Effector CD8-positive, alpha-beta T cell (primary cell): Measurements from ENCODE around the gene SPRTN.

Experiments used
- DNase-seq: peaks from one replicate; lab custom pipeline; 2025; lab: John Stamatoyannopoulos, UW

The SPRTN gene

GRCh38 chr1:231376875-231377549, 38.9 kb downstream of the SPRTN start:
- DNase-seq = no peak

DNA sequence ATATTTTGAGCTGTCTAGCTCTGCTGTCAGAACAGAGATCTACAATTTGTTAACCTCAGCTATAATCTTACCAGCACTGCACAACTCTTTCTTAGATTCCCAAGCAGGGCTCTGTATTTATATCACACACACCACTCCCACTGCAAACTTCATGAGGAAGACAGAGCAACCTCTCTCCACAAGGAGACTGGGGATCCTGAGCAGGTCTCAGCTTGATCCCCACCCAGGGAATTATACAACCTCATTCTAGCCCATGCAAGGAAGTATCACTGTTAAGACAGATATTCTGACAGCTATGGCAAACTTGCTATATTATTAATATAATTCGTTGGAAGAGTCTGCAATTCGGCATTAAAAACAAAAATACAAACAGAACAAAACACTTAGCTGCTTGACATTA, 43.6 kb downstream of the SPRTN start:
- DNase-seq = no peak

DNA sequence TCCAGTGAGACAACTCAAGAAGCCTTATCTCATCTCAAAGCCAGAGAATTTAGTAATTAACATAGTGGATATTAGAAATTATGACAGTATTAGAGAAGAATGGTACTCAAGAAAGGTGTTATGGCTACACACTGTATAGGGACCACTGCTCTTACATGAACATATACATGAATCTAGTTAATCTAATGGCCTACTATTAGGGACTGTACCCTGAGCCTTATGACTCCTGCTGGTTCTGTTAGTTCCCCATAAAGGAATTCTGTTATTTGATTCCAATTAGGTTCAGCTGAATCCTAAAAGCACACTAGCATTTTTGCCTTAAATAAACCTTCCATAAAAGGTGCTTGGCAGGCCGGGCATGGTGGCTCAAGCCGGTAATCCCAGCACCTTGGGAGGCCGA, 44.3 kb downstream of the SPRTN start:
- DNase-seq = no peak

DNA sequence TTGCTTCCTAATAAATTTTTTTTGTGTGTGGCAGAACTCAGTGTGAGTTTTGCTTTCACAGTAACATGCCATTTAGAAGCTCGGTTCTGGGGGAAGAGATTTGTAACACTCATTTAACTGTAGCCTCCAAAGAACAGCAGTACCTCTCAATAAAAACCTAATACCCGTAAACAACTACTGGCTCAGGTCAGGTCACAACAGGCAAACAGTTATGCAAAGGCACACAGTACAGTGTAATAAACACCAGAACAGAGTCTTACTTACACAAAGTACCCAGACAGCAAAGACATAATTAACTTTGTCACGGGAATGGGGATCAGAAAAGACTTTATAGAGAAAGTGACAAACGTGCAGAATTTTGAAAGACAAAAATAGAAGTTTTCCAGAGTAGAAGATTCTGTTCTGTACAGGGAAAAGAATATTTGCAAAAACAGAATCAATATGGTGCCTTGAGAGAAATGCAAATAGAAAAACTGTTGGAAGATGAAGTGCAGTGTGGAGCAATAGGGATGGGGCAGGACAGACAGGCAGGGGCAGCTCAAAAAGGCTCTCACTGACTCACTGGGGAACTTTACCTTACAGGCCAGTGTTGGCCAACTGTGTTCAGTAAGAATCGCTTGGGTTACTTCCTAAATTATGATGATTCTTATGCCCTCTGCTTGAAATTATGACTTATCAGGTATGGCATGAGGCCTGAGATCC, 45.2 kb downstream of the SPRTN start:
- DNase-seq = no peak

- DNase-seq = no peak
Measured at GRCh38 chr1:231384696-231385415, 46.8 kb downstream of the SPRTN start.

DNA sequence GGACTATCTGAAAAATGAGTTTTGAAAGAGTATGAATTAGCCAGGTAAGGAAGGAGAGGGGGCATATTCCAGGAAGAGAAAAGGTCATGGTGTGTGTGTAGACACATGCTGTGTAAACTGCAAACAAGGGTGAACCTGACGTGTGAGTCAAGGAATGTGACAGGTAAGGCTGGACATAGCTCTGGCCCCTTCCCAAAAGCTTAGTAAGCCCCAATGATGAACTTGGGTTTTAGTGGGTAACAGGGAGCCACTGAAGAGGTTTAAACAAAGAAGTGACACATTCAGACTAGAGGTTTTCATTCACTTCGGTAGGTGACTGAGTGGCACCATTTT, 47.3 kb downstream of the SPRTN start:
- DNase-seq = no peak

DNA sequence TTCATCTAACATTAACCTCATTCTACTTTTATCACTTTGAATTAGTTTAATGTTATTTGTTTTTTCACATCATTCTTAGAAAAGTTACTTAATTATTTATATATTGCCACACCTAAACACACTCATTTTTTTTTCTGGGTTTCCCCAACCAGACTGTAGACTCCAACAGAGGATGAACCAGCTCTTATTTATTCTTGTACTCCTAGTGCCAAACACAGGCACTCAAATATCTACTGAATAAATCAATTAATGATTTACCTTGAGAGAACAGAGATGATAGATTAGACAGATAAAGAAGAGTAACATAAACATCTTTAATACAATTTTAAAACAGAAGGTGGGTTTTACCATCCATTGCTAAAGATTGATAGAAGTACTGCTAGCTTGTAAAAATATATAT, 48.4 kb downstream of the SPRTN start:
- no peak for DNase-seq

- no peak for DNase-seq
Measured at GRCh38 chr1:231387770-231388669, 49.9 kb downstream of the SPRTN start.

- no peak for DNase-seq
Measured at GRCh38 chr1:231390071-231390470, 52.0 kb downstream of the SPRTN start.

- DNase-seq = no peak
Measured at GRCh38 chr1:231392389-231393131, 54.5 kb downstream of the SPRTN start.

- DNase-seq = no peak
Measured at GRCh38 chr1:231393668-231394067, 55.6 kb downstream of the SPRTN start.

DNA sequence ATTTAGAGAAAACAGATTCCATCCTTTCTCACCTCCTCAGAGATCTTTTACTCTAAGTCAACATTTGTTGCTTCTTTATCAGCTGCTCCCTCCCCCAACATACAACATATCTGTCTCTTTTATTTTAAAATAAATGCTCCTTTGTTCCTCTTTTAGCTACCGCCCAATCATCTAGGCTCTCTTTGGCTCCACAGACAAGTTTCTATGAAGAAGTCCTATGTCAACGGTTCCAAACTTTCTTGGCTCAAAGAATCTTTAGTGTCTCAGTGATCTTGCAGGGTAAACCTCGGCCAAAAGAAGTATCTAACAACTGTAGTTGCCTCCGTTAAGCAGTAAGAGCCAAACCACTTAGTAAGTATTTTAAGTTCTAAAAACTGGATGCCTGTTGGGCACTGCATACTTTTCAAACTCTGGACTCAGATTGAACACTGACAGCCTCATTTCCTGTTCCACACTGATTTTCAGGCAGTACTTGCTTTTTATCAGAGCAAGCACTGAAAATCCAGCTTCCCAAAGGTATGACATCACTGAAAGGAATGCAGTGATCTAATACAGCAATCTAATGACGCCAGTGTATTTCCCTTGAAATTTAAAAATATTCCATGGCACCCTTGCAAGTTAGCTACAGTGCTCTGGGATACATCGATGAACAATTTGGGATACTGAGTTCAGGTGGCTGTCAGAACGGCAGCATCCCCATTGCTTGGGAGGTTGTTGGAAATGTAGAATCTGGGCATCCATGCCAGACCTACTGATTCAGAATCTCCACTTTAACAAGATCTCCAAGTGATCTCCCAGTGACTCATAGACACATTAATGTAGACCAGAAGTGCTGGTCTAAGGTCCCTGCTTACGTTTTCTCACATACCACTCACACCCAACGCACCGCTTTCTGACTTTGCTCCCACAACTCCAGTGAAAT, 57.2 kb downstream of the SPRTN start:
- no peak for DNase-seq

DNA sequence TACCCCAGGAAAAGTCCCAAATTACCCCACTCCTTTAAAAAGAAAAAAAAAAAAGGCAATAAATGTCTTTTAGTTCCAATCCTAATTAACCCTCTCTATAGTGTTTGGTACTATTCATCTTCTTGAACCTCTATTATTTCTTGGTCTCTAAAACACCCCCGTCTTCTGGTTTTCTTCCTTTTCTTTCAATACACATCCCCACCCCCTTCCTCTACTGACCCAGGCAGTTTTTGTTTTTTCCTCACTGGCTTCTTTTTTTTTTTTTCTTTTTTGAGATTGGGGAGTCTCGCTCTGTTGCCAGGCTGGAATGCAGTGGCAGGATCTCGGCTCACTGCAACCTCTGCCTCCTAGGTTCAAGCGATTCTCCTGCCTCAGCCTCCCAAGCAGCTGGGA, 57.9 kb downstream of the SPRTN start:
- no peak for DNase-seq

GRCh38 chr1:231396643-231397042, 58.5 kb downstream of the SPRTN start:
- no peak for DNase-seq

DNA sequence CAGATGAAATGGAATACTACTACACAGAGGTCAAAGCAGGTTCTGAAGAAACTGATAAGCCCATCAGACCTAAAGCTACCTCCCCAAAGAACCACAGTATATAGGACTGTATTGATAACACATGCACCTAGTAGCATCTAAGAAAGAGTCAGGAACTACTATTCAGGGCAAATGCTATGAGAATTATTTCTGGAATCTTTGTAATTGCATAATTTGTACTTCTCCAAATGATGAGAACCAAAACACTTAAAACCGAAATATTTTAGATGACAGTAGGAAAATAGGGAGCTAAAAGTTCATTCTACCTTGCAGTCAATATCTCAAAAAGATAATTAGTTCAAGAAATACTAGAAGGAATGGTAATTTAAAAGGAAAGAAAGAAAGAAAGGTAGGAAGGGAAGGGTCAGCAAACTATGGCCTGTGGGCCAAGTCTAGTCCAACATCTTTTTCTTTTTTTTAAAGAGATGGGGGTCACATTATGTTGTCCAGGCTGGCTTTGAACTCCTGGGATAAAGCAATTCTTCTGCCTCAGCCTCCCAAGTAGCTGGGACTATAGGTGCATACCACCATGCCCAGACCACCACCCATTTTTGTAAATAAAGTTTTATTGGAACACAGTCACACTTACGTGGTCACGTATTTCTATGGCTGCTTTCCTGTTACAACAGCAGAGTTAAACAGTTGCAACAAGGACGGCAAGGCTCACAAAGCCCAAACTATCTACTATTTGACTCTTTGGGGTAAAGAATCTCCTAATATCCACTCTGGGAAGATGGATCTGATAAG, 60.0 kb downstream of the SPRTN start:
- DNase-seq = no peak

- no peak for DNase-seq
Measured at GRCh38 chr1:231401478-231401877, 63.4 kb downstream of the SPRTN start.

GRCh38 chr1:231404318-231404717, 66.2 kb downstream of the SPRTN start:
- DNase-seq = no peak
